Loucy (cell line): ENCODE measurements around the gene KIAA0930.

Source experiments
- CTCF ChIP-seq: fragments of 200-600 bp; sonication (generic); conservative IDR thresholded peaks from 2 replicates; pipeline ENCODE4 v1.5.1; 2014; ENCODE audit warnings: mild to moderate bottlenecking, antibody characterized with exemption, low read length
- EZH2phosphoT487 ChIP-seq: fragments of 200-600 bp; IDR thresholded peaks from 2 replicates; pipeline ENCODE4 v1.6.1; 2018; ENCODE audit warnings: antibody characterized with exemption, mild to moderate bottlenecking, moderate library complexity, borderline replicate concordance

DNA sequence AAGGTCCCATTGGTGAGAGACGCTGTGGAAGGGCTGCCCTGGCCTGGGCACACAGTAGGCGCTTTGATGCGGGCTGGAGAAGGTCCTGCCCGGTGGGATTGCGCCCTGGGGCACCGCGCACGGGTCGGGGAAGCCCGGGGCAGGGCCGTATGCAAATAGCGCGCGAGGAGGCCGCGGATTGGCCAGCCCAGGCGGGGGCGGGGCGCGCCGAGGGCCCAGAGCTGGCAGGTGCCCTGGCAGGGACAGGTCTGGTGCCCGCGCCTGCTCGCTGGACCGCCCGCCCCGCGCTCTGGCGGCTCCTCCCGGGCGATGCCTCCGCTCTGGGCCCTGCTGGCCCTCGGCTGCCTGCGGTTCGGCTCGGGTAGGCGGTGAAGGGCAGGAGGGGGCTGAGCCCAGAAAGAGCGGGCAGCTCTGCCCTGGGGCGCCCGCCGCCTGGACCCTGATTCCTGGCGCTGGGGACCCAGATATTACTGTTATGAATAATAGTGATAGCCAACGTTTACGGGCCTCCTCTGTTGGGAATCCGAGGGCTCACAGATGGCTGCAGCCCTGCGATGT lies 44.1 kb upstream of the KIAA0930 start, which contains the start of gene UPK3A:
- TF ChIP-seq CTCF (no peak), EZH2phosphoT487 (no peak)
